ENCODE results near the gene ACSF3. TPM values are rescaled to one million over a fixed set of nuclear protein-coding genes. Genes with fewer than 3 reads are reported as not detected.
A peak's percentile ranks its signal among the peaks of the same experiment; 100 is the strongest.

The ACSF3 gene
- total and polyA plus RNA-seq, 2 donors (not counting 1 experiment from before 2014, with no cell fraction given) = 45.2 to 113 TPM

- peaks cover 3 to 76% of the 10 kb centered on the region in 2 experiments for H3K36me3 ChIP-seq (replicated peaks in 1 of 2; ENCODE audit: control extremely low read depth in 1 of 2, control insufficient read depth in 1 of 2, extremely low read depth in 1 of 2, insufficient read depth in 2 of 2, low read length in 1 of 2)
- no peaks in the 10 kb centered on the region for H3K9me3 Mint-ChIP-seq (ENCODE audit: insufficient read depth)
- DNase-seq (no peak), ATAC-seq (ENCODE audit: low read depth) (no peak)
- peak overlapping the region; percentile 83 to 85 for H3K27ac ChIP-seq (ENCODE audit: low read length in 2 of 2)
- intact Hi-C loops (cut with micrococcal nuclease) = loop anchor here (5.0 kb wide), 1 partner anchor 194 kb away; no protein-coding TSS in a partner anchor
- H3K79me2 ChIP-seq (ENCODE audit: control insufficient read depth, insufficient read depth, low read length) = peaks cover 17% of the 10 kb centered on the region
- ChIA-PET CTCF (interaction anchor here (0.7 to 1.5 kb wide), 4 partner anchors 38 to 524 kb away, joined by 3 to 4 read pairs (median 3); no protein-coding TSS in a partner anchor), POLR2A (interaction anchor here (1.5 to 2.3 kb wide), 4 partner anchors 19 to 148 kb away, joined by 4 to 14 read pairs (median 5); partner anchors contain the start of gene ACSF3)
- no peaks in the 10 kb centered on the region for H3K27me3 Mint-ChIP-seq
- no peaks in the 10 kb centered on the region for H3K9me3 ChIP-seq (ENCODE audit: control extremely low read depth in 1 of 3, control insufficient read depth in 2 of 3, insufficient read depth in 1 of 3, low read length in 2 of 3)
- H3K27ac Mint-ChIP-seq = peak overlapping the region; percentile 99
- peak overlapping the region; percentile 88 for H3K4me3 Mint-ChIP-seq
- no peak overlapping the region for H3K9ac ChIP-seq (ENCODE audit: low read length)
- peaks cover 15% of the 10 kb centered on the region for H4K20me1 ChIP-seq (ENCODE audit: control insufficient read depth, insufficient read depth, low read length, poor library complexity, severe bottlenecking)
- WGBS (ENCODE audit: insufficient coverage) = 91% methylated on average over 26 of the region's 29 CpGs
- TF ChIP-seq CTCF (IDR thresholded peaks at IDR 0.05) (no peak), EZH2 (IDR thresholded peaks at IDR 0.05; ENCODE audit: borderline replicate concordance, insufficient read depth, low read depth, low read length, poor library complexity, severe bottlenecking) (no peak)
- H3K4me2 ChIP-seq (replicated peaks; ENCODE audit: low read depth, low read length, poor library complexity, severe bottlenecking) = no peak overlapping the region
- H3K27me3 ChIP-seq (replicated peaks in 1 of 4; ENCODE audit: control extremely low read depth in 1 of 4, control insufficient read depth in 3 of 4, insufficient read depth in 4 of 4, low read length in 3 of 4) = no peaks in the 10 kb centered on the region
- peaks cover 42 to 44% of the 10 kb centered on the region in 2 donors for H3K4me1 ChIP-seq (ENCODE audit: control insufficient read depth in 2 of 2, insufficient read depth in 2 of 2, low read length in 2 of 2)
- no peak overlapping the region for H3K4me3 ChIP-seq (ENCODE audit: control extremely low read depth in 1 of 5, extremely low read depth in 1 of 5, insufficient read depth in 1 of 5, low read depth in 2 of 5, low read length in 4 of 5)
- no peak overlapping the region for H2AFZ ChIP-seq (ENCODE audit: insufficient read depth, low read depth, low read length, poor library complexity, severe bottlenecking)
- H3K4me1 Mint-ChIP-seq = peaks cover 8% of the 10 kb centered on the region
These were observed 22.9 kb downstream of the ACSF3 start for GRCh38 chr16:89116341-89117226.

Data from B cell (primary cell).